GM21360 (cell line): ENCODE measurements around the gene PHAF1.

ENCODE experiments used
- ATAC-seq: cut with Tn5 transposase; IDR thresholded peaks from one replicate; pipeline ENCODE4 v1.9.1; 2021; ENCODE audit warnings: mild to moderate bottlenecking, moderate library complexity; ENCODE audit not compliant: unreplicated experiment

PHAF1 gene

DNA sequence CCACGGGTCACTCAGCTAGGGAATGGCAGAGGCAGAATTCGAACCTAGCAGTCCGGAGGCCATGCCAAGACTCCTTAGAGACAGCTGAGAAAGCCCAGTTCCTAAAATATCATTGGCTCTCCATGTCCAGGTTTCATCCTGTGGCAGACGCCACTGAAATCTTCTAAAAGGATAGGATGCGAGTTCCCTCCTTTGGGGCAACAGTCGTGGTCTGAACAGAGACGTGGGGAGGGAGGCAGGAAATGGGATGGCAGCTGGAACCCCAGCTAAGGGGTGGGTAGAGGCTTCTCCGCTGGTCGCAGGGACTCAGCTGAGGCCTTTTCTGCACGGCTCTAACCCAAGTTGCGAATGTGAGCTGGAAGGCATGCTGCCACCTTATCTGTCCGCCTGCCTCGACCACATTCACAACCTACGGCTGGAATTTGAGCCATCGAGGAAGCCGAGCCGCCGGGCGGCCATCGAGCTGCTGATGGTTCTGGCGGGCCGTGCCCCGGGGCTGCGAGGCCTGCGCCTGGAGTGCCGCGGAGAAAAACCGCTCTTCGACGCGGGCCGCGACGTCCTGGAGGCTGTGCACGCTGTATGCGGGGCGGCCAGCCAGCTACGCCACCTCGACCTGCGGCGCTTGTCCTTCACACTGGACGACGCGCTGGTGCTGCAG, 52.9 kb downstream of the PHAF1 start:
- no peak for ATAC-seq

DNA sequence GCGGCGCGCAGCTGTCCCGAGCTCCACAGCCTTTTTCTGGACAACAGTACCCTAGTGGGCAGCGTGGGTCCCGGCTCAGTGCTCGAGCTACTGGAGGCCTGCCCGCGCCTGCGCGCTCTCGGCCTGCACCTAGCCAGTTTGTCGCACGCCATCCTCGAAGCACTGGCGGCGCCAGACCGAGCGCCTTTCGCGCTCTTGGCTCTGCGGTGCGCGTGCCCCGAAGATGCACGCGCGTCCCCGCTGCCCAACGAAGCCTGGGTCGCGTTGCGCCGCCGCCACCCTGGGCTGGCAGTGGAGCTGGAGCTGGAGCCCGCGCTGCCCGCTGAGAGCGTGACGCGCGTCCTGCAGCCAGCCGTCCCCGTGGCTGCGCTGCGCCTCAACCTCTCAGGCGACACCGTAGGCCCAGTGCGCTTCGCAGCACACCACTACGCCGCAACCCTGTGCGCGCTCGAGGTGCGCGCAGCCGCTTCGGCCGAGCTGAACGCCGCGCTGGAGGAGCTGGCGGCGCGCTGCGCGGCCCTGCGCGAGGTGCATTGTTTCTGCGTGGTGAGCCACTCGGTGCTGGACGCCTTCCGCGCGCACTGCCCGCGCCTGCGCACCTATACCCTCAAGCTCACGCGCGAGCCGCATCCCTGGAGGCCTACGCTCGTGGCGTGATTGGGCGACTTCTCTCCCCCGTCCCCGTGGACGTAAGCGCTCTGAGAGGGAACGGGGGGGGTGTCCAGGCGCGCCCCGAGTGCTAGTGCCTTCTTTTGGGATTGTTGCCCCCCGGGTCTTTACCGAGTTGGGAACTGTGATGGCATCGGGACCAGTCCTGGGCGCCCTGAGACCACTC, 53.6 kb downstream of the PHAF1 start:
- ATAC-seq, result no peak

GRCh38 chr16:67163999-67164558, 54.3 kb downstream of the PHAF1 start:
- no peak for ATAC-seq

- no peak for ATAC-seq
These were observed 54.9 kb downstream of the PHAF1 start, which contains the start of gene HSF4 for GRCh38 chr16:67164599-67165061. Gene HSF4, plus strand, starts transcription at chr16:67164745. Its CDS starts 67 bp downstream, at chr16:67164812.

DNA sequence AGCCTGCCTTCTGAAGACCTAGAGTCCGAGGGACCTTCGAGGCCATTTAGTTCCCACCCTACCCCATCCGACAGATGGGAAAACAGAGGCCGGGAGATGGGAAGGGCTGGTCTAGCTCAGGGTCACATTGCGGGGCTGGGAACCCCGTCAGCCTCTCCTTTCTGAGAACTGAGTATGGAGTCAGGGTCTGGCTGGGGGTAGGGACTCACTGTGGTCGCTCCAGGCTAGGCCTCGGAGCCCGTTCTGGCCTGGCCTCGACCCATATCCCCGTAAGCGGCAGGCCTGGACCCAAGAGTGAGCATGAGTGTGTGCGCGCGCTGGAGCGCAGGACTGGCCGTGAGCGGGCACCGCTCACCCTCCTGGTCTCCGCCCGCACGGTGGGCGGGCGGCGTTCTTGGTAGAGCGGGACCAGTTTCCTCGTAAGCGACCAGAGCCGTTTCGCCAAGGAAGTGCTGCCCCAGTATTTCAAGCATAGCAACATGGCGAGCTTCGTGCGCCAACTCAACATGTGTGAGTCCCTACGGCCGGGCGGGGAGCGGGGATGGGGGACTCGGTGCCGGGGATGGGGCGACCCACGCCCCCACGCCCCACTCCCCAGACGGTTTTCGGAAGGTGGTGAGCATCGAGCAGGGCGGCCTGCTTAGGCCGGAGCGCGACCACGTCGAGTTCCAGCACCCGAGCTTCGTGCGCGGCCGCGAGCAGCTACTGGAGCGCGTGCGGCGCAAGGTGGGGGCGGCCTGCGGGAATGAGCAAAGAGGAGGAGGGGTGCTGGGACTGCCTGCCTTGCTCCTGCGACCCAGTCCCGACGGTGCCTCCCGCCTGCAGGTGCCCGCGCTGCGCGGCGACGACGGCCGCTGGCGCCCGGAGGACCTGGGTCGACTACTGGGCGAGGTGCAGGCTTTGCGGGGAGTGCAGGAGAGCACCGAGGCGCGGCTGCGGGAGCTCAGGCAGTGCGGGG, 55.7 kb downstream of the PHAF1 start:
- ATAC-seq, result no peak

- no peak for ATAC-seq
These were observed 56.4 kb downstream of the PHAF1 start for GRCh38 chr16:67166110-67166547.

DNA sequence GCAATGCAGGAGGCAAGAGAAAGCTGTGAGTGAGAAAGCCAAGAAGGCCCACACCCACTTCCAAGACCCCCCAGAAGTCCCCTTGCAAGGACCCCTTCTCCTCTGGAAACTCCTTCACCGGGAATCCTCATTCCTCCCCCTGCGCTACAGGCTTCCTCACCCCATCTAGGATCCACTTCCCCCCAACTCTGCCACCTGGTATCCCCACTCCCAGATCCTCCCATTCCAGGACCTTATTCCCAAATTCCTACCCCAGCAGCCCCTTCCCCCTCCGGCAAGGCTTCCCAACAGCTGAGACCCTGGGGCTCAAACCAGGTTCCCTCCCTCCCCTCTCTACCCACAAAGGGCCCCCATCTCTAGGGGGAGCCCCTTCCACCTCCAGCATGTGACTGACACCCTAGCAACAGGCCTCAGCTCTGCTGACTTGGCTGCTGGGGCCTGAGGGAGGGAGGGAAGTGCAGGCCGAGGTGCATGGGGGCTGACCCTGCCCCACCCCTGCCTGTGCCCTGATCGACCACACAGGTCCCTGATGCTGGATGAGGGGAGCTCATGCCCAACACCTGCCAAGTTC, 56.9 kb downstream of the PHAF1 start:
- ATAC-seq, result no peak

DNA sequence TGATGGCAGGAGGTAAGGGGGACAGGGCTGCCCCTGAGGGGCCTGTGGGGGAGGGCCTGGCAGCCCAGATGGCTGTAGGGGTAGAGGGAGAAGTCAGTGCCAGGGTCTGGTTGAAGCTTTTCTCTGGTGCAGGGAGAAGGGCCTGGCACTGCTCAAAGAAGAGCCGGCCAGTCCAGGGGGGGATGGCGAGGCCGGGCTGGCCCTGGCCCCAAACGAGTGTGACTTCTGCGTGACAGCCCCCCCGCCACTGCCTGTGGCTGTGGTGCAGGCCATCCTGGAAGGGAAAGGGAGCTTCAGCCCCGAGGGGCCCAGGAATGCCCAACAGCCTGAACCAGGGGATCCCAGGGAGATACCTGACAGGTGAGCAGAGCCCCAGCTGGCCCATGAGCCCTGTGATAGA, 57.8 kb downstream of the PHAF1 start:
- ATAC-seq, result no peak

- no peak for ATAC-seq
These were observed 59.3 kb downstream of the PHAF1 start for GRCh38 chr16:67169011-67169451.

DNA sequence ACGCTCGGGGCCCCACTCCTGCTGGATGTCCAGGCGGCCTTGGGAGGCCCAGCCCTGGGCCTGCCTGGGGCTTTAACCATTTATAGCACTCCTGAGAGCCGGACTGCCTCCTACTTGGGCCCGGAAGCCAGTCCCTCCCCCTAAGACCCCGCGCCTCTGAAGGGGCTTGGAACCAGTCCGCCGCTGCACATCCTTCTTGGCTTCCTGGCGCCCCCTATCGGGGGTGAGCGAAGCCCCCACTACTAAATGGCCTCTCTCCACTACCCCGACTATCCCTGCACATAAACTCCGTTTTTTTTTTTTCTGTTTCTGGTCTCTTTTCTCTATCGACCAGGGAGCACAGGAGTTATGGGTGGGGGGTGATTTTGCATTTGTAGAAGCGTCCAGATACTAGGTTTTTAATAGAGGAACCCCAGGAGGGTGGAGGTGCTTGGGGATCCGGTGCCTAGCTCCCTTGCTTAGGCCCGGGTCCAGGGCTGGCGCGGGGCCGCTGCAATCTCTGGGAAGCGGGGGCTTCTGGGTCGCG, 60.0 kb downstream of the PHAF1 start:
- no peak for ATAC-seq

DNA sequence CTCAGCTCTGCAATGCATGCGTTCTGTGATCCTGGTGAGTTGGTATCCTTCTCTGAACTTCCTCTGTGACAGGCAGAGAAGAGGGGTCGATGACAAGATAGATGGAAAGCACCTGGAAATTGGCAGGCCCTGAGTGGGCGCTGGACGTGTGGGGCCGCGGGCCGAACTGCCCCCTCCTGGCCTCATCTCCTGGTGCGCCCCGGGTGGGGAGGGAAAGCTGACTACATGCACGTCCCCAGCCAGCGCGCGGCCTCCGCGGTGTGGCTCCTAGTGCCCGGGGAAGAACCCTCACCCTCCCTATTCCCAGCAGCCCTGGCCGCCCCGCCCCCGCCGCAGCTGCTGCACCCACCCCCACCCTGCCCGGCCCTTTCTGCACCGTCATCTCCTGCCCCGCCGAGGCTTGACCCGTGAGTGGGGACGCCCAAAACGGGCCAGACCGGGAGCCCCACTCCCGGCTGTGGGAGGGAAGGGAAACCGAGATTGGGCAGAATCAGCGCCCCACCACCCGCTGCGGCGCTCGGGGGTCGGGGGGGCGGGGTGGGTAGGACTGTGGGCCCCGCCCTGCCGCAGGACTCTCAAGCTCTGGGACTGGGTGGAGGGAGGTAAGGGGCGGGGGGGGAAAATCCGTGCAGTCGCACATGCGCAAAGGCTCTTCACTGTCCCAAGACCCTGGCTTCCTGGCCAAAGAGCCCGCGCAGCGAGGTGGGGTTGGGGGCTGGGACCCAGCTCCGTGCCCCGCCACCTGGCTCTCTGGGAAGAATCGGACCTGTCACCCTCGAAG, 60.6 kb downstream of the PHAF1 start, which contains the start of gene NOL3:
NOL3 (plus strand) TSS at position 371 of the 781 bp plus-strand sequence.
- peak; percentile 35 for ATAC-seq

DNA sequence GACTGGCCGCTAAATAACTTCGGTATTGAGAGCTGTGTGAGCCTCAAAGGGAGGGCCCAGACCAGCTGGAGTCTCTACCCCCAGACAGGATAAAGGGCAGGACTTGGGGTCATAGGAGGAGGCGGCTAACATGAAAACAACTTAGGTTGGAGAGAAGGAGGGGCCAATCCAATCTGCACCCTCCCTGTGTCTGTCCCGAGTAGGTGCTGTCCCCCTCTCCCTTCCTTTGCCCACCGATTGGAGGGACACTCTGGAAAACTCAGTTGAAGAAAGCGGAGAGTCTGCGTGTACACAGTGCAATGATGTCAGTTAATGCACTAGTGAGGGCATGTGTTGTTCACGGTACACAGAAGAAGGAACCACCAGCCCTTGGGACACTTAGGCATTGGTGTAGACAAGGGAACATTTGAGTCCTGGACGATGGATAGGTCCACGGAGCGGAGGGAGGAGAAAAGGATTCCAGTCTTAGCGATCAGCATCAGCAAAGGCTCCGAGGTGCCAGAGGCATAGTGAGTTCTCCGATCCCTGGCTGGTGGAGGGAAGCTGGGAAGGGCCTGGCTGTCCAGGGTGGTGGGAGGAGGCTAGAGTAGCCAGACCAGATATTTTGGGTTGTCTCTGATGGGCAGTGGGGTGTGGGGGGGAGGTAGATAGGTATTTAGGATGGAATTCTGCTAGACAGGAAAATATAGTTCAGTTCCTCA, 61.4 kb downstream of the PHAF1 start:
- ATAC-seq, result peak; percentile 1

- no peak for ATAC-seq
These were observed 63.6 kb downstream of the PHAF1 start for GRCh38 chr16:67173323-67173722.

DNA sequence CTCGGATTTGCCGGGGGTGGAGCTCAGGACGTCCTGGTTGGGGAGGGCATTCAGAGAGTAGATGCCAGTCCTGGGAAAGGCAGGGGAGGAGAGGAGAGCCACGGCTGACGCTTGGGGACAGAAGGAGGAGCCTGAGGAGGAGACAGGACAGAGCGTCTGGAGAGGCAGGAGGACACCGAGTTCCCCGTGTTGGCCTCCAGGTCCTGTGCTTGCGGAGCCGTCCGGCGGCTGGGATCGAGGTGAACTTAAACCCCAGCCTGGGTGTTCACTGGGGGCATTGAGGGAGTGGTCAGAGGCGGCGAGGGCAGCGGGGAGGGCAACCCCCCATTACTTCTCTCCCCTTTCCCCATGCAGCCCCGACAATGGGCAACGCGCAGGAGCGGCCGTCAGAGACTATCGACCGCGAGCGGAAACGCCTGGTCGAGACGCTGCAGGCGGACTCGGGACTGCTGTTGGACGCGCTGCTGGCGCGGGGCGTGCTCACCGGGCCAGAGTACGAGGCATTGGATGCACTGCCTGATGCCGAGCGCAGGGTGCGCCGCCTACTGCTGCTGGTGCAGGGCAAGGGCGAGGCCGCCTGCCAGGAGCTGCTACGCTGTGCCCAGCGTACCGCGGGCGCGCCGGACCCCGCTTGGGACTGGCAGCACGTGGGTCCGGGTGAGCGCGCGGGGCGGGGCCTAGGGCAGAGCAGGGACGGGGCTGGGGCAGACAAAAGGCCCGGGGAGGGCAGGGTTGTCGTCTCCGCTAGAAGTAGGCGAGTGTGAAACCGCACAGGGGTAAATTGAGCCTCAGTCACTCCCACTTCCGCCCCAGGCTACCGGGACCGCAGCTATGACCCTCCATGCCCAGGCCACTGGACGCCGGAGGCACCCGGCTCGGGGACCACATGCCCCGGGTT, 64.3 kb downstream of the PHAF1 start:
- peak; percentile 42 for ATAC-seq

DNA sequence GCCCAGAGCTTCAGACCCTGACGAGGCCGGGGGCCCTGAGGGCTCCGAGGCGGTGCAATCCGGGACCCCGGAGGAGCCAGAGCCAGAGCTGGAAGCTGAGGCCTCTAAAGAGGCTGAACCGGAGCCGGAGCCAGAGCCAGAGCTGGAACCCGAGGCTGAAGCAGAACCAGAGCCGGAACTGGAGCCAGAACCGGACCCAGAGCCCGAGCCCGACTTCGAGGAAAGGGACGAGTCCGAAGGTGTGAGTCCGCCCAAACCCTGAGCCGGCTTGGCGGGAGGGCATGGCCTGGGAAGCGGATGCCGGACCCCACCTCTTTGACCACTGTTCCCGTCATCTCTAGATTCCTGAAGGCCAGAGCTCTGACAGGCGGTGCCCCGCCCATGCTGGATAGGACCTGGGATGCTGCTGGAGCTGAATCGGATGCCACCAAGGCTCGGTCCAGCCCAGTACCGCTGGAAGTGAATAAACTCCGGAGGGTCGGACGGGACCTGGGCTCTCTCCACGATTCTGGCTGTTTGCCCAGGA, 65.0 kb downstream of the PHAF1 start:
- no peak for ATAC-seq

GRCh38 chr16:67176662-67177061, 66.9 kb downstream of the PHAF1 start:
- ATAC-seq, result no peak
